WTC11 (cell line): ENCODE measurements around the gene PTH1R.

Experiments
- CTCF ChIP-seq: fragments of 200-600 bp; IDR thresholded peaks from 2 replicates; pipeline ENCODE4 v1.8.0; 2022; ENCODE audit warnings: antibody characterized with exemption
- ETV6 ChIP-seq: sonication (generic); formaldehyde crosslinking; IDR thresholded peaks from 2 replicates; pipeline ENCODE4 v1.8.1; 2022; ENCODE audit warnings: mild to moderate bottlenecking, missing genetic modification reagents
- IRF2 ChIP-seq: sonication (generic); formaldehyde crosslinking; IDR thresholded peaks from 2 replicates; pipeline ENCODE4 v1.8.0; 2022; ENCODE audit warnings: low read depth, missing genetic modification reagents, borderline replicate concordance
- MAX ChIP-seq: sonication (generic); formaldehyde crosslinking; IDR thresholded peaks from 2 replicates; pipeline ENCODE4 v1.8.0; 2022; ENCODE audit warnings: mild to moderate bottlenecking, missing genetic modification reagents
- RORB ChIP-seq: fragments of 250-450 bp; sonication (Bioruptor Pico); IDR thresholded peaks from 2 replicates; pipeline ENCODE4 v1.9.0; 2021; ENCODE audit warnings: mild to moderate bottlenecking
- ZNF121 ChIP-seq: sonication (generic); formaldehyde crosslinking; IDR thresholded peaks from 2 replicates; pipeline ENCODE4 v1.8.0; 2023; ENCODE audit warnings: missing genetic modification reagents

DNA sequence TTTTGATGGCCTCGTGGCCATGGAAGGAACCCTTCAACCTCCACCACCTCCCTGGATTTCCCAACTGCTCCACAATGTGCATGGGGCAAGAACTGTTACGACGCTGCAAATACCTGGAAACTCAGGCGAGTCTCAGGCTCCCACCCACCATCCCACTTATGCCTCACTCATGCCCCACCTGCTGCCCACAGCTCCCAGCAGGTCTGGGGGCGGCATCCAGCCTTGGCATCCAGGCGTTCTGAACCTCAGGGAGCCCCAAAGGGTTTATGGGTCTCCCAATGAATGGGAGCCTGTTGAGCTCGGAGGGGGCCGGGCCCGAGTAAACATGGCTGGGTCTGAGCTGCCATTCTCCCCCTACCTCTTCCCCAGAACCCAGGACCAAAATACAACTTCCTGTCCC, 2.0 kb upstream of the PTH1R start:
- TF ChIP-seq CTCF (no peak), IRF2 (CRISPR knock-in tag) (no peak), MAX (CRISPR knock-in tag) (no peak), RORB (CRISPR knock-in tag) (no peak), ZNF121 (CRISPR knock-in tag) (no peak), ETV6 (CRISPR knock-in tag) (no peak)
